Upper lobe of left lung (tissue), 4 donors: ENCODE results near the gene CLPTM1L.

Source experiments
- CTCF ChIP-seq, 6 experiments: fragments of 450-650 bp in 4 of 6; fragments of 200-600 bp in 2 of 6; sonication (generic) in 2 of 6; IDR thresholded peaks; one replicate each; pipeline ENCODE4 v1.5.1; 2016 to 2019; ENCODE audit warnings: antibody characterized with exemption in 6 of 6
- EP300 ChIP-seq, 4 donors: sonication (generic); formaldehyde crosslinking; IDR thresholded peaks; one replicate each; pipeline ENCODE4 v1.5.1; 2017; ENCODE audit warnings: antibody characterized with exemption in 4 of 4, control low read depth in 2 of 4
- POLR2A ChIP-seq, 4 donors: fragments of 450-650 bp; IDR thresholded peaks; one replicate each; pipeline ENCODE4 v1.5.1; 2016 to 2017; ENCODE audit warnings: antibody characterized with exemption in 4 of 4, mild to moderate bottlenecking in 2 of 4

- no peak for TF ChIP-seq CTCF (IDR thresholded peaks at IDR 0.05)
- no peak for TF ChIP-seq POLR2A (IDR thresholded peaks at IDR 0.05)
- TF ChIP-seq EP300 (IDR thresholded peaks at IDR 0.05), result no peak
Measured at GRCh38 chr5:1304033-1304432, 40.9 kb downstream of the CLPTM1L start.
